ENCODE measurements around the gene CCL16. TPM values are rescaled to one million over a fixed set of nuclear protein-coding genes. Genes with fewer than 3 reads are reported as not detected.
A peak's percentile ranks its signal among the peaks of the same experiment; 100 is the strongest.

The CCL16 gene
- total RNA-seq, 2 donors from 2014 or later: not detected

DNA sequence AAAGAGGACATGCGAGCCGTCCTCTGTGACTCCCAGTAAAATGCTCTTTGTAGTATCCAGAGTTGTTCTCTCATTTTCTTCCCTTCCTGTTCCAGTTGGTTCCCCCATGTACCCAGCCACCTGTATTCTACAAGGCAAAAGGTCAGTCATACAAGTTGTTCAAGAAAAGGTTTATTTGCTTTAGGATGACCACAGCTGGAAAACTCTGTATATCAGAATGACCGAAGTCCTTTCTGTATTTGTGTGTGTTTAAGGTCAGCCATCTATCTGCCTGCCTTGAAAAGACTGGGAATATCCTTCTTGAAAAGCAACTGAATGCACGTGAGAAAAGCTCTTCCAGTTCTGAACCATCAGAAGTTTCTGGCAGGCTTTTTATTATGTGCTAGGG, 8.4 kb downstream of the CCL16 start:
- WGBS: 76% methylated on average over 4 of the region's 4 CpGs

DNA sequence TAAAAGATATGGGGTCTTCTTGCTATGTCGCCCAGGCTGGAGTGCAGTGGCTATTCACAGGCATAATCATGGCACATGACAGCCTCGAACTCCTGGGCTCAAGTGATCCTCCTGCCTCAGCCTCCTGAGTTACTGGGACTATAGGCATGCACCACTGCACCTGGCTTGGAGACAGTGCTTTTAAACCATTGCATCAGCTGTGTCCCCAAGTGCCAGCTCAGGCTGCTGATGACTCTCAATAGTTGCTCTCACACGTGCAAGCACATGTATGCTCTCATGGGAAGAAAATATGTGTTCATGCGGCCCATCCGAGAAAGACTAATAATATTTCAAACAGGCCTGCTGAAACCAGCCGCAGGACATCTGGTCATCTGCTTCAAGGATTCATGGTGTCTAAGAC, 8.8 kb downstream of the CCL16 start:
- WGBS: 97% methylated on average over 6 of the region's 6 CpGs
- H3K27ac ChIP-seq: no peak overlapping the region
- TF ChIP-seq, protein P1, sequence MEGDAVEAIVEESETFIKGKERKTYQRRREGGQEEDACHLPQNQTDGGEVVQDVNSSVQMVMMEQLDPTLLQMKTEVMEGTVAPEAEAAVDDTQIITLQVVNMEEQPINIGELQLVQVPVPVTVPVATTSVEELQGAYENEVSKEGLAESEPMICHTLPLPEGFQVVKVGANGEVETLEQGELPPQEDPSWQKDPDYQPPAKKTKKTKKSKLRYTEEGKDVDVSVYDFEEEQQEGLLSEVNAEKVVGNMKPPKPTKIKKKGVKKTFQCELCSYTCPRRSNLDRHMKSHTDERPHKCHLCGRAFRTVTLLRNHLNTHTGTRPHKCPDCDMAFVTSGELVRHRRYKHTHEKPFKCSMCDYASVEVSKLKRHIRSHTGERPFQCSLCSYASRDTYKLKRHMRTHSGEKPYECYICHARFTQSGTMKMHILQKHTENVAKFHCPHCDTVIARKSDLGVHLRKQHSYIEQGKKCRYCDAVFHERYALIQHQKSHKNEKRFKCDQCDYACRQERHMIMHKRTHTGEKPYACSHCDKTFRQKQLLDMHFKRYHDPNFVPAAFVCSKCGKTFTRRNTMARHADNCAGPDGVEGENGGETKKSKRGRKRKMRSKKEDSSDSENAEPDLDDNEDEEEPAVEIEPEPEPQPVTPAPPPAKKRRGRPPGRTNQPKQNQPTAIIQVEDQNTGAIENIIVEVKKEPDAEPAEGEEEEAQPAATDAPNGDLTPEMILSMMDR (IDR thresholded peaks at IDR 0.05): no peak
- TF ChIP-seq POLR2A (IDR thresholded peaks at IDR 0.05): no peak
- intact Hi-C loops (cut with DNase I): loop anchor here (10.0 kb wide), 1 partner anchor 172 kb away; no protein-coding TSS in a partner anchor
- no peaks in the 10 kb centered on the region for H3K9me3 ChIP-seq
- peaks cover 2% of the 10 kb centered on the region for H3K4me1 ChIP-seq (replicated peaks)
- DNase-seq (ENCODE audit: low spot score): no peak
- no peak overlapping the region for H3K4me3 ChIP-seq
- H3K36me3 ChIP-seq: no peaks in the 10 kb centered on the region
- no peaks in the 10 kb centered on the region for H3K27me3 ChIP-seq (replicated peaks; ENCODE audit: insufficient read depth)

More for the DNA sequence above, 8.4 kb downstream of the CCL16 start:
- Histone ChIP-seq H3K36me3 (no peaks in the 10 kb centered on the region), H3K9me3 (no peaks in the 10 kb centered on the region), H3K27me3 (replicated peaks; ENCODE audit: insufficient read depth) (no peaks in the 10 kb centered on the region), H3K4me3 (no peak overlapping the region), H3K27ac (no peak overlapping the region), H3K4me1 (replicated peaks) (peaks cover 2% of the 10 kb centered on the region)
- no peak for DNase-seq (ENCODE audit: low spot score)
- TF ChIP-seq POLR2A (IDR thresholded peaks at IDR 0.05): no peak
- TF ChIP-seq POLR2AphosphoS5 (IDR thresholded peaks at IDR 0.05): no peak
- TF ChIP-seq, protein P1 (IDR thresholded peaks at IDR 0.05): no peak
- intact Hi-C loops (cut with DNase I): loop anchor here (10.0 kb wide), 1 partner anchor 172 kb away; no protein-coding TSS in a partner anchor

DNA sequence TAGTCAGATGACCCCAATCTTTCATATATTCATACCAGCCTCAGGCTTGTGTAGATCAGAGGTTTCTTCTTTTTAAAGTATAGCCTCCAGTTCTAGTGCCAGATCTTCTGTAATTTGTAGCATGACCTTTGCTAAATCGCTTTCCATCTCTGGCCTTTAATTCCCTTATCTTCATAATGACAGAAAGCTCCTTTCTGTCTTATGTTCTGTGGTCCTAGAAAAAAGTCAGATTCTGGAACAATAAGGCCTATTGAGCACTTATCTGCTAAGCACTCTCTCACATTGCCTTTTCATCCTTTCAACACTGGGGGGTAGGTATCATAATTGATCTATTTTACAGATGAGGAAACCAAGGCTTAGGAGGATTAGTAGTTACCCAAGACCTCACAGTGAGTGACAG, 9.2 kb downstream of the CCL16 start:
- intact Hi-C loops (cut with DNase I): loop anchor here (10.0 kb wide), 1 partner anchor 173 kb away; no protein-coding TSS in a partner anchor
- H3K27ac ChIP-seq: no peak overlapping the region
- 96% methylated on average over 1 of the region's 1 CpG for WGBS
- H3K27me3 ChIP-seq (replicated peaks; ENCODE audit: insufficient read depth): no peaks in the 10 kb centered on the region
- no peak overlapping the region for H3K4me3 ChIP-seq
- H3K36me3 ChIP-seq: no peaks in the 10 kb centered on the region
- H3K4me1 ChIP-seq (replicated peaks): peaks cover 2% of the 10 kb centered on the region
- no peak for DNase-seq (ENCODE audit: low spot score)
- H3K9me3 ChIP-seq: no peaks in the 10 kb centered on the region
- TF ChIP-seq, protein P1 (IDR thresholded peaks at IDR 0.05): no peak
- TF ChIP-seq POLR2A (IDR thresholded peaks at IDR 0.05) (no peak), POLR2AphosphoS5 (IDR thresholded peaks at IDR 0.05) (no peak)

DNA sequence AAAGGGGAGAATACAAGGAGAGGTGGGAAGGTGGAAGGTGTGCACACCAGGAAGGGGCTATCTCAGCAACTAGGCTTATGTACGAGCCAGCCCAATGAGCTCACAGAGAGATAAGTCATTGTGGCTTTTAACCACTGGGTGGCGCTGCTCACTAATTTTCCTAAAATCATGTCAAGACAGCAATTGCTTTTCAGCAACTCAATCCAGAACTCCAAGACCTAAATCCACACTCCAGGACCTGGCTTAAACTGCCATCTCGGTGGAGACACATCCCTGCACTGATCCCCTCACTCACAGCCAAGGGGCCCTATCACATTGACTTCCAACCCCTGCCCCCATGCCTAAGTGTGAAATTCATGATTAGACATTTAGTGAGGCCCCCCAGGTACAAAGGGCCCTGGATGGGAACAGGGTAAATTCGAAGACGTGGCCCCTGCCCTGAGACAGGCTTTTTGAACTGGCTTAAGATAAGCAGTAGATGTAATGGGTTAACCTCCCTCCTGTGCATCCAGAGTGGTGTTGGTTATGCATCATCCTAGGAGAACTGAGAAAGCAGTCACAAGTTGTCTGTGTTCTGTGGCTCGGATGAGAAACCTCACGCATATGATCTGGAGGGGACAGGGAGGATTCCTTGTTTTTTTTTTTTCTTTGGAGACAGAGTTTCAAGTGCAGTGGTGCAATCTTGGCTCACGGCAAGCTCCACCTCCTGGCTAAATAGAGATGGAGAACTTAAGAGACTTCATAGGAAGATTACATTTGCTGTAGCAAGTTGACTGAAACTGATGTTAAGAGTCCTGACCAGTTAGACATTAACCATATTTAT, 11.5 kb downstream of the CCL16 start:
- intact Hi-C loops (cut with DNase I): loop anchor here (2.0 to 10.0 kb wide), 2 partner anchors 175 to 513 kb away; no protein-coding TSS in a partner anchor

More for the DNA sequence above, 11.5 kb downstream of the CCL16 start:
- WGBS: 46% methylated on average over 8 of the region's 8 CpGs
- H3K27ac ChIP-seq: no peak overlapping the region
- H3K27me3 ChIP-seq (replicated peaks; ENCODE audit: insufficient read depth): no peaks in the 10 kb centered on the region
- H3K4me1 ChIP-seq (replicated peaks): peaks cover 2% of the 10 kb centered on the region
- no peaks in the 10 kb centered on the region for H3K9me3 ChIP-seq
- H3K36me3 ChIP-seq: no peaks in the 10 kb centered on the region
- no peak for TF ChIP-seq POLR2AphosphoS5 (IDR thresholded peaks at IDR 0.05)
- TF ChIP-seq, protein P1 (IDR thresholded peaks at IDR 0.05): peak; percentile 55 to 90 (median 82)
- DNase-seq (ENCODE audit: low spot score): peak; percentile 77
- no peak overlapping the region for H3K4me3 ChIP-seq
